Measurements from ENCODE around the gene CRYBG1. TPM values are rescaled to one million over a fixed set of nuclear protein-coding genes. Genes with fewer than 3 reads are reported as not detected.
"Not testable (repeated sequence)": the region's sequence is repeated elsewhere in the genome, so short reads cannot be mapped to it uniquely, and the experiment has no call there.

The CRYBG1 gene
- total RNA-seq, 4 donors from 2014 or later = 7.9 to 14.4 (median 11.1) TPM

- H3K4me3 ChIP-seq (replicated peaks in 1 of 3) = no peak overlapping the region
- WGBS, 2 donors = 89 to 93% methylated on average over 7 of the region's 7 CpGs
- H3K9me3 ChIP-seq = no peaks in the 10 kb centered on the region
- no peak overlapping the region for H3K27ac ChIP-seq
- H3K27me3 ChIP-seq = no peaks in the 10 kb centered on the region
- intact Hi-C loops (cut with DNase I) = no loop called here
- TF ChIP-seq, protein P1, sequence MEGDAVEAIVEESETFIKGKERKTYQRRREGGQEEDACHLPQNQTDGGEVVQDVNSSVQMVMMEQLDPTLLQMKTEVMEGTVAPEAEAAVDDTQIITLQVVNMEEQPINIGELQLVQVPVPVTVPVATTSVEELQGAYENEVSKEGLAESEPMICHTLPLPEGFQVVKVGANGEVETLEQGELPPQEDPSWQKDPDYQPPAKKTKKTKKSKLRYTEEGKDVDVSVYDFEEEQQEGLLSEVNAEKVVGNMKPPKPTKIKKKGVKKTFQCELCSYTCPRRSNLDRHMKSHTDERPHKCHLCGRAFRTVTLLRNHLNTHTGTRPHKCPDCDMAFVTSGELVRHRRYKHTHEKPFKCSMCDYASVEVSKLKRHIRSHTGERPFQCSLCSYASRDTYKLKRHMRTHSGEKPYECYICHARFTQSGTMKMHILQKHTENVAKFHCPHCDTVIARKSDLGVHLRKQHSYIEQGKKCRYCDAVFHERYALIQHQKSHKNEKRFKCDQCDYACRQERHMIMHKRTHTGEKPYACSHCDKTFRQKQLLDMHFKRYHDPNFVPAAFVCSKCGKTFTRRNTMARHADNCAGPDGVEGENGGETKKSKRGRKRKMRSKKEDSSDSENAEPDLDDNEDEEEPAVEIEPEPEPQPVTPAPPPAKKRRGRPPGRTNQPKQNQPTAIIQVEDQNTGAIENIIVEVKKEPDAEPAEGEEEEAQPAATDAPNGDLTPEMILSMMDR (IDR thresholded peaks at IDR 0.05) = no peak
- no peak for DNase-seq
- no peaks in the 10 kb centered on the region for H3K4me1 ChIP-seq
- no peaks in the 10 kb centered on the region for H3K36me3 ChIP-seq
These were observed 36.1 kb downstream of the CRYBG1 start for GRCh38 chr6:106396426-106397220.

DNA sequence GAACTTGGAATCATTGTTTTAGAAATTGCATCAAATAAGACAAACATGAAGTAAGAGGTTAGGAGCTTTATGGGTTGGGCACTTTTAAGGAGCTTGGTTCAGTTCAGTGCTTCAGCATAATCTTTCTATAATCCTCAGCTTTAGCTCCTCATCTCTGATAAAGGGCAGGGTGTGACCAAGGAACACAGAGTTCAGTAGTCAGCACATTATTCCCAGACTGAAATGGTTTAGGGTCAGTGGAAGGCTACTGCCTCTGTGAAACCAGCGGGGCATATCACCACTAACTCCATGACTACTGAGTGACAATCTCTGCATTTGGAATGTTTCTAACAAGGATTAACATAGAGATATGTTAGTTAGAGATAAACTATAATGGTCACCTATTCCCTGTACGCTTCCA, 36.9 kb downstream of the CRYBG1 start:
- intact Hi-C loops (cut with DNase I) = no loop called here
- no peaks in the 10 kb centered on the region for H3K4me1 ChIP-seq
- no peak for DNase-seq
- H3K36me3 ChIP-seq = no peaks in the 10 kb centered on the region
- TF ChIP-seq, protein P1 (IDR thresholded peaks at IDR 0.05) = no peak
- no peak for TF ChIP-seq POLR2A (IDR thresholded peaks at IDR 0.05)
- H3K9me3 ChIP-seq = no peaks in the 10 kb centered on the region
- H3K27ac ChIP-seq = no peak overlapping the region
- no peaks in the 10 kb centered on the region for H3K27me3 ChIP-seq
- no peak overlapping the region for H3K4me3 ChIP-seq (replicated peaks in 1 of 3)
- WGBS, 2 donors = 87 to 100% methylated on average over 2 of the region's 2 CpGs

GRCh38 chr6:106398621-106399020, 38.1 kb downstream of the CRYBG1 start:
- DNase-seq = no peak
- H3K27ac ChIP-seq = no peak overlapping the region
- H3K4me3 ChIP-seq (replicated peaks in 1 of 3) = no peak overlapping the region
- H3K9me3 ChIP-seq = no peaks in the 10 kb centered on the region
- no peaks in the 10 kb centered on the region for H3K36me3 ChIP-seq
- no peaks in the 10 kb centered on the region for H3K4me1 ChIP-seq
- TF ChIP-seq POLR2A (IDR thresholded peaks at IDR 0.05) = no peak
- TF ChIP-seq, protein P1 (IDR thresholded peaks at IDR 0.05) = no peak
- WGBS, 2 donors = 71 to 75% methylated on average over 3 of the region's 3 CpGs
- intact Hi-C loops (cut with DNase I) = no loop called here
- H3K27me3 ChIP-seq = no peaks in the 10 kb centered on the region

DNA sequence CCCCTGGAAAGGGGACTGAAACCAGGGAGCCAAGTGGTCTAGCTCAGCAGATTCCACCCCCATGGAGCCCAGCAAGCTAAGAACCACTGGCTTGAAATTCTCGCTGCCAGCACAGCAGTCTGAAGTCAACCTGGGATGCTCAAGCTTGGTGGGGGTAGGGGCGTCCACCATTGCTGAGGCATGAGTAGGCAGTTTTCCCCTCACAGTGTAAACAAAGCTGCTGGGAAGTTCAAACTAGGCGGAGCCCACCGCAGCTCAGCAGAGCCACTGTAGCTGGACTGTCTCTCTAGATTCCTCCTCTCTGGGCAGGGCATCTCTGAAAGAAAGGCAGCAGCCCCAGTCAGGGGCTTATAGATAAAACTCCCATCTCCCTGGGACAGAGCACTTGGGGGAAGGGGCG, 44.5 kb downstream of the CRYBG1 start:
- 69 to 79% methylated on average over 3 to 4 of the region's 5 CpGs for WGBS, 2 donors
- not testable (repeated sequence) for H3K9me3 ChIP-seq, H3K4me1 ChIP-seq

DNA sequence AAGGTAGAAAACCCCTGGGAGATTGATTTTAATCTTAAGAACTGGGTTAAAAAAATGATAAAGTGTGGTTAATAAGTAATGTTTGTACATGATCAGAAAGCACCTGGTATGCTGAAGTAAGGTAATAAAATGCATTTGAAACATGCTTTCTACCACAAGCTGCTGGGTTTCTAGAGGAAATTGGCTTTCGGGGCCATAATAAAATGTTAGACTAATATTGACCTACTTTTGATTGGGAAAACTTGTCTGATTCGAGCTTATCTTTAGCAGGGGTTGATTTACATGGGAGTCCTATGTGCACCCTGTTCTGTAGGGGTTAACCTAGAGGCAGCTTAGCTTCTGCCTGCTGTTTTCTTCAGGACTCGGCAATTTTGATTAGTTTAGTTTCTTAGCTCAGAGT, 50.5 kb downstream of the CRYBG1 start:
- H3K27ac ChIP-seq = no peak overlapping the region
- DNase-seq = no peak
- no peaks in the 10 kb centered on the region for H3K27me3 ChIP-seq
- 80 to 88% methylated on average over 3 of the region's 3 CpGs for WGBS, 2 donors
- intact Hi-C loops (cut with DNase I) = no loop called here
- H3K4me3 ChIP-seq (replicated peaks in 1 of 3) = no peak overlapping the region
- TF ChIP-seq, protein P1 (IDR thresholded peaks at IDR 0.05) = no peak
- no peak for TF ChIP-seq POLR2A (IDR thresholded peaks at IDR 0.05)
- no peaks in the 10 kb centered on the region for H3K4me1 ChIP-seq
- no peaks in the 10 kb centered on the region for H3K36me3 ChIP-seq
- H3K9me3 ChIP-seq = no peaks in the 10 kb centered on the region

More for the DNA sequence above, 44.5 kb downstream of the CRYBG1 start:
- H3K4me3 ChIP-seq (replicated peaks in 1 of 3); H3K36me3 ChIP-seq; intact Hi-C loops (cut with DNase I); H3K27me3 ChIP-seq; H3K27ac ChIP-seq; DNase-seq: not testable (repeated sequence)
